Epithelial cell of proximal tubule (primary cell): Measurements from ENCODE around the gene PROK1. TPM values are rescaled to one million over a fixed set of nuclear protein-coding genes. Genes with fewer than 3 reads are reported as not detected.

Source experiments
- DNase-seq: peaks from one replicate; pipeline ENCODE4 v3.0.0-alpha.2; 2011; ENCODE audit warnings: low read depth
- H3K4me3 ChIP-seq: 2 replicates; pipeline ENCODE4 v1.5.1; 2011; ENCODE audit warnings: low read depth, mild to moderate bottlenecking, low read length
- total RNA-seq: library from RNA; depleted of rRNA; stranded (reverse); fragments of >200 nt; gene quantifications from 2 replicates; pipeline ENCODE4 v1.2.3, GENCODE V29; 2015
- TF ChIP-seq, protein P1 (sequence below): conservative IDR thresholded peaks from 2 replicates; pipeline ENCODE4 v1.5.1; 2012; ENCODE audit warnings: low read depth, mild to moderate bottlenecking, low read length

The PROK1 gene
- total RNA-seq, 1 donor from 2014 or later, result not detected

- DNase-seq, result no peak
- no peak overlapping the region for H3K4me3 ChIP-seq
- TF ChIP-seq, protein P1, sequence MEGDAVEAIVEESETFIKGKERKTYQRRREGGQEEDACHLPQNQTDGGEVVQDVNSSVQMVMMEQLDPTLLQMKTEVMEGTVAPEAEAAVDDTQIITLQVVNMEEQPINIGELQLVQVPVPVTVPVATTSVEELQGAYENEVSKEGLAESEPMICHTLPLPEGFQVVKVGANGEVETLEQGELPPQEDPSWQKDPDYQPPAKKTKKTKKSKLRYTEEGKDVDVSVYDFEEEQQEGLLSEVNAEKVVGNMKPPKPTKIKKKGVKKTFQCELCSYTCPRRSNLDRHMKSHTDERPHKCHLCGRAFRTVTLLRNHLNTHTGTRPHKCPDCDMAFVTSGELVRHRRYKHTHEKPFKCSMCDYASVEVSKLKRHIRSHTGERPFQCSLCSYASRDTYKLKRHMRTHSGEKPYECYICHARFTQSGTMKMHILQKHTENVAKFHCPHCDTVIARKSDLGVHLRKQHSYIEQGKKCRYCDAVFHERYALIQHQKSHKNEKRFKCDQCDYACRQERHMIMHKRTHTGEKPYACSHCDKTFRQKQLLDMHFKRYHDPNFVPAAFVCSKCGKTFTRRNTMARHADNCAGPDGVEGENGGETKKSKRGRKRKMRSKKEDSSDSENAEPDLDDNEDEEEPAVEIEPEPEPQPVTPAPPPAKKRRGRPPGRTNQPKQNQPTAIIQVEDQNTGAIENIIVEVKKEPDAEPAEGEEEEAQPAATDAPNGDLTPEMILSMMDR, result no peak
Observed at GRCh38 chr1:110424699-110425611, 26.0 kb upstream of the PROK1 start.

- TF ChIP-seq, protein P1, result no peak
- H3K4me3 ChIP-seq, result no peak overlapping the region
- no peak for DNase-seq
Observed at GRCh38 chr1:110425612-110426152, 25.3 kb upstream of the PROK1 start.

- TF ChIP-seq, protein P1, result no peak
- H3K4me3 ChIP-seq, result no peak overlapping the region
- no peak for DNase-seq
Observed at GRCh38 chr1:110426854-110427253, 24.1 kb upstream of the PROK1 start.

GRCh38 chr1:110428946-110429345 lies 22.0 kb upstream of the PROK1 start:
- DNase-seq, result no peak
- H3K4me3 ChIP-seq, result no peak overlapping the region
- TF ChIP-seq, protein P1, result no peak

GRCh38 chr1:110430366-110430765 lies 20.6 kb upstream of the PROK1 start:
- DNase-seq, result no peak
- TF ChIP-seq, protein P1, result no peak
- no peak overlapping the region for H3K4me3 ChIP-seq

GRCh38 chr1:110430901-110431300 lies 20.0 kb upstream of the PROK1 start:
- no peak for DNase-seq
- no peak overlapping the region for H3K4me3 ChIP-seq
- TF ChIP-seq, protein P1, result no peak

DNA sequence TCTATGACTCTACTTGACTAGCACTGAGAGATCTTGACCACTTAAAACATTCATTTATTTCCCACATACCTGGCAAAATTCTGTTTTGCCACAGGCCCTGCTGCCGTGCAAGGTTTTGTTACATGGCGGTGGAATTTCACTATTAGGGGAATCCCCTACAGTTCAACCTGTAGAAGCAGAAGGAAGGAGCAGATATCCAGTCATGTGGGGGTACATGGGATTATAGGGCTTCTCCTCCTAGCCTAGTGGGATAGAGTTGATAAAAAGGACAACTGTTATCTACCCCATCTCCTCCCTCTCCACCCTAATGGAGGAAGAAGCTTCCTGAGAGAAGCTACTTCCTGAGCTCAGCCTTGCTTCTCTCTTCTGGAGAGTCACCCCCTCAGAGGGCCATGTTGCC lies 17.7 kb upstream of the PROK1 start:
- H3K4me3 ChIP-seq, result no peak overlapping the region
- DNase-seq, result no peak
- TF ChIP-seq, protein P1, result no peak
